Endometrial microvascular endothelial cells (primary cell): ENCODE results near the gene ANXA8. TPM values are rescaled to one million over a fixed set of nuclear protein-coding genes. Genes with fewer than 3 reads are reported as not detected.
"Not testable (repeated sequence)": the region's sequence is repeated elsewhere in the genome, so short reads cannot be mapped to it uniquely, and the experiment has no call there.

Source experiments
- in situ Hi-C: cut with HindIII; loops from 2 replicates; pipeline ENCODE4 v1.10.0; 2017; ENCODE audit warnings: low sequenced_read_pairs, low pct_unique_long_range_greater_than_20kb; ENCODE audit errors: inconsistent ontology term
- total RNA-seq: library from RNA; depleted of rRNA; stranded (reverse); fragments of >200 nt; gene quantifications from one replicate; pipeline ENCODE4 v1.2.3, GENCODE V29; 2015; ENCODE audit errors: inconsistent ontology term

The ANXA8 gene
- total RNA-seq, 1 donor from 2014 or later = not detected

DNA sequence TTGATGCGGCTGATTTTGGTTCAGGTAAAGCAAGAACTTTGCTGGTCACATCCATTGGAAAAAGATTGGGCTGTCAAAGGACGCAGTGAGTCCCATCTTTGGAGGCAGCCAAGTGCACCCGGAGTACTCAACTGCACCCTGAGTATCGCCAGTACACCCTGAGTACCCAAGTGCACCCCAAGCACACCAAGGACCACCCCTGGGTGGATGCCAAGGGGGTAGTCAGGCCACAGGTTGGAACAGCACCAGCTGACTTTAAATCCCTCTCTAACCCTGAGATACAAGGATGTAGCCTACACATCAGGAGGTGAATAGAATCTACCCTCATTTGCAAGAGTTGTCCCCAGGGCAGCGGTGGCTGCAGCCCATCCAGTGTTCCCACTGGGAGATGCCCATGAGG, 16.5 kb downstream of the ANXA8 start:
- in situ Hi-C loops = not testable (repeated sequence)

DNA sequence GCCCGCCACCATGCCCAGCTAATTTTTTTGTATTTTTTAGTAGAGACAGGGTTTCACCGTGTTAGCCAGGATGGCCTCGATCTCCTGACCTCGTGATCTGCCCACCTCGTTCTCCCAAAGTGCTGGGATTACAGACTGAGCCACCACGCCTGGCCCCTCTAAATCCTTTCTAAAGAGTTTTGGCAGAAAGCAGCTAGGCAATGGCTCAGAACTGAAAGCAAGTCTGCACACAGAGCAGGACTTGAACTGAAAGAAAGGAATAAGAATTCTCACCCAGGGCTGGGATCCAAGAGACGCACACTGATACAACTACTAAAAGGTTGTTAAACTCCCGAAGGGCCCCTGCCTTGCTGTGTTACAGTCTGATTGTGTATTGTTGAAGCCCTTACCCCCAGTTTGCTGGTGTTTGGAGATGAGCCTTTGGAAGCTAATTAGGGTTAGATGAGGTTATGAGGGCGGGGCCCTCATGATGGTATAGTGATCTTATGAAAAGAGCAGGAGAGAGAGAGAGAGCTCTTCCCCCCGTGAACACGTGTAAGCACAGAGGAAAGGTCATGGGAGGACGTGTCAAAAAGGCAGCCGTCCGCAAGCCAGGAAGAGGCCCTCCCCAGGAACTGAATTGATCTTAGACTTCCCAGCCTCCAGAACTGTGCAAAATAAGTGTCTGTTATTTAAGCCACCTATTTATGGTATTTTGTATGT, 18.5 kb downstream of the ANXA8 start:
- in situ Hi-C loops = not testable (repeated sequence)

DNA sequence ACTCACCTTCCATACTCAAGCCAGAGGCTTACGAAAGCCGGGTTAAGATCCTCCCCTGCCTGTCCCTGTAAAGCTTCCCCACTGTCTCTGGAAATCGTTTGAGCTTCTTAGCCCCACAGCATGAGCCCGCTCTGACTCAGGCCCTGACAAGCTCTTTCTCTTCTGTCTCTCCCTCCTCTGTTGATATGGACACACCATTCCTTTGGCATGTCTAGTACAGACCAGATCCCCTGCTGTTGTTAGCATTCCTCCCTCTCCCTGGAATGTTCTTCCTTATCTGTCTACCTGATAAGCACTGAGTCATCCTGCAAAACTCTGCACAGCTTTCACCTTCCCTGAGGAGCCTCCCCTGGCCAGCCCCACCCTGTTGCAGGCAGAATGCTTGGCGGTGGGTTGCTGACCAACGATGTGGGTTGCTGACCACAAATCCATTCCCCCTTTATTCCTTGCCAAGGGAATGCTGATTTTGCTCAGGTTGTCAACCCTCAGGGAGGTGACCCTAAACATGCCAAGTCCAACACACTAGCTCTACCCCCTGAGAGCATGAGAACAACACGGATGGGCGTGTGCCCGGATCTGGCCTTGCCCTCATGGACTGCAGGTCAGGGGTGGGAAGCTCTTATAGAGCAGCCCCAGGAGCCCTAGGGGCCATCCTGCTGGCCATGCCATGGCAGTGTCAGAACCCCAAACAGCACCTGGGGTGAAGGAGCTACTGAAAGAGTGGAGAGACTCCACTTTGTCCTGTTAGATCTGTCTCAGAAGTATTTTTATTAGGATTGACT, 21.1 kb downstream of the ANXA8 start:
- in situ Hi-C loops = not testable (repeated sequence)

DNA sequence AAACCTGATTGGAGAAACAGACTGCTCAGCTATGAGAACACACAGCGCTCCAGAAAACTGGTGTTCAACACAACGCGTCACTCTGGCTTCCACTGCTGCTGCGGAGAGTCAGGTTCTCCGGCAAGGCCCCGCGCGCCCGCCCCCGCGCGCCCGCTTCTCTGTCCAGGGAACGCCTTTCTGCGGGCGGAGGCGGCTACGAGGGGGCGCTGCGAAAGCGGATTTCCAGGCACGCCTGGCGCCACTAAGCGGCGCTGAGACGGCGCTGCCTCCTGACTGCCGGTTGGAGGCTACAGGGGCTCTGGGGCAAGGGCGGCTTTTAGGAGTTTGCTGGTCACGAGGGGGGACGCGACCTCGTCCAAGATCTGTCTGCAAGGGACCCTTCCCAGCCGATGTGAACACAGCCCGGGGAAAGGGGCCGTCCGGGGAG, 22.6 kb downstream of the ANXA8 start:
- in situ Hi-C loops = not testable (repeated sequence)

DNA sequence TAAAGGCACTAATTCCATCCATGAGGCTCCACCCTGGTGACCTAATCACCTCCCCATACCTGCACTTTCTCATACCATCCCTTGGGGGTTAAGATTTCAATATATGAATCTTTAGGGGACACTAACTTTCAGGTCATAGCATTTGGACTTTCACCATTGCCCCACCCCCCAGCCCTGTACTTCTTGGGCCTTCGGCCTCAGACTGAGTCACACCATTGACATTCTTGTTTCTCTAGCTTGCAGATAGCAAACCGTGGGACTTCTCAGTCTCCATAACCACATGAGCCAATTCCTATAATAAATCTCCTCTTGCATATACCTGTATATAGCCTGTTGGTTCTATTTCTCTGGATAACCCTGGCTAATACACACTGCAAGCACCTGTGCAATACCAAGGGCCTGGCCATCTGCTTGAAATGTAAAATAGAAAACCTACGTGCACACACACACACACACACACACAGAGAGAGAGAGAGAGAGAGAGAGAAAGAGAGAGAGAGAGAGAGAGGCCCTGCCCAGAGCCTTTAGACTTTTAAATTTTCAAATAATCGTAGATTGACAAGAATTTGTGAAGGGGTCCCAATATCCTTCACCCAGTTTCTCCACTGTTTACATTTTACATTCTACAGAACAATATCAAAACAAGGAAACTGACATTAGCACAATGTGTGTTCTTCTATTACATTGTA, 25.3 kb downstream of the ANXA8 start:
- in situ Hi-C loops = no loop called here

DNA sequence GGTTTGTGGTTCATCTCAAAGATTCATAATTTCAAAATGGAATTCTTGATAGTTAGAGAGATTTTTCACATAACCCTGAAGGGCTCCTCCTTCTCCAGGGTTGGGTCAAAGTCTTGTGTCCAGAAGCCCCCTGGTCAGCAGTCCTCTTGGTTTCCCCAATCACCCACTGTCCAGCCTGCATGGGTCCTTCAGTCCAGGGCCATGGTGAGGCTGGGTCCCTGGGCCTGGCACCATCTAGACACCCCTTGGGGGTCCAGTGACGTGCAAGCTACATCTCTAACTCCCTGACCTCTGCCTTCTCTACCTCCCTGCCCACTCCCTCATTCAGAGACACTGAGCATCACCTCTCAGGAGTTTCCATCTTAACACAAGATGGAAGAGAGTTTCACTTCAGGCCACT, 26.1 kb downstream of the ANXA8 start:
- in situ Hi-C loops = no loop called here

DNA sequence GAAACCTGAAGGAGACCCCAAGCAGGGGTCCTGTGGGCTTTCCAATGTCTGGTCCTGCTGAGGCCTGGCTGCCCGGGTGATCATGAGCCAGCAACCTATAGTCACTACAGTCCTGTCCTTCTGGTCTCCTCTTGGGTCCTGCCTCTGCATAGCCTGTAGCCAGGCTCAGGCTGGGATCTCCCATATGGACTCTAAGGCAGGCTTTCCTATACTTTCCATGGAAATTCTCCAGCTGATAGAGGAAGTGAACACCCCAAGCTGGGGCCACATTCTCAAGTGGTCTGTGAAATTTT, 26.4 kb downstream of the ANXA8 start:
- in situ Hi-C loops = no loop called here

DNA sequence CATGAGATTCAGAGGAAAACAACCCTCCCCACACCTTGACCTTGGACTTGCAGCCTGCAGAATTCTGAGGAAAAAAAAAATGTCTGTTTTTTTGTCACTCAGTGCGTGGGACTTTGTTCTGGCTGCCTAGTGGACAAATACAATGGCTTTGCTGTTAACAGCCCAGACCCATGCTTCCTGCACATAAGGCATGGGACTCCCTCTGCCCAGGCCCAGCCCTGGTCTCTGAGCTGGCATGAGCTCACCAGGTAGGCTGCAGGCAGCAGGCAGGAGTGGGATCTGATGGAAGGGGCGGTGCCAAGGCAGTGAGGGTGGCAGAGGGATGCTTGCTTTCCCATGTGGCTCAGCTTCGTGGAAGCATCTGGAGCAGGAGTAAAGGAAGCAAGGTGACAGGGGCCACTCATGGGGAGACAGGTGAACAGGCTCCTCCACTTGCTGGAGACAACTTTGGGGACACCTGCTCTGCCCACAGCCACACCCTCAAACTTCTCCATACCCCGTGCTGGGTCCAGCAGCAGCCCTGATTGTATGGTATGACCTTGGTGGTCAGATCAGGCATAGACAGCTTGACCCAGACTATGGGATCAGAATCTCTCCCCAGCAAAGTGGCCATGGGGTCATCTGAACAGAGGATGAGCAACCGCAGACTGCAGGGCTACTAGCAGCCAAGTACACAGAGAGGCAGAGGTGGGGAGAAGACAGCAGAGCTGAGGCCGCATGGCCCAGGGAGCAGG, 27.0 kb downstream of the ANXA8 start:
- in situ Hi-C loops = no loop called here

DNA sequence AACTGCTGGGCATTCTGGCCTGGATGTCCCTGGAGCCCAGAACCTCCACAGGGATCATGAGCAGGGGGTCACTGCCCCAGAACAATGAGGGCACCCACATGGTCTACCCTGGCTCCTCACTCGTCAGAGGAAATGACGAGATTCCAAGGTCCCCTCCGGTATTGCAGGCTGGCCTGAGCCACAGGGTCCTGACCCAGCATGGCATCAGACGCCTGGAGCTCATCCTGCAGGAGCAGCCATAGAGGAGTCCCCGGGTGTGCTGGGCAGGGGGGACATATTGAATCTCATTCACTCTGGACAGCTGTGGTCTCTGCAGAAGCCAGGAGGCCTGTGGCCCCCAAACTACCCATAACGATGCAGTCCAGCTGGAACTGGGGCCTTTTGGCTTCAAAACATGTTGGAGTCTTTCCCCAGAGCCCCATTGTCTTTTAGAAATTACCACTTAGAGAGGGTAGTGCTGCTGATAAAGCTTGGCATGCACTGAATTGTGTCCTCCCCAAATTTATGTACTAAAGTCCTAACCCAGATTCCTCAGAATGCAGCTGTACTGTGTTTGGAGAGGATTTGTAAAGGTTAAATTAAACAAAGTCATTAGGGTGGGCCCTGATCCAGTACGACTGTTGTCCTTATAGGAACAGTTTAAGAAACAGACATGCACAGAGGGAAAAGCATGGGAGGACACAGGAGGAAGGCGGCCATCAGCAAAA, 27.7 kb downstream of the ANXA8 start:
- in situ Hi-C loops = no loop called here

DNA sequence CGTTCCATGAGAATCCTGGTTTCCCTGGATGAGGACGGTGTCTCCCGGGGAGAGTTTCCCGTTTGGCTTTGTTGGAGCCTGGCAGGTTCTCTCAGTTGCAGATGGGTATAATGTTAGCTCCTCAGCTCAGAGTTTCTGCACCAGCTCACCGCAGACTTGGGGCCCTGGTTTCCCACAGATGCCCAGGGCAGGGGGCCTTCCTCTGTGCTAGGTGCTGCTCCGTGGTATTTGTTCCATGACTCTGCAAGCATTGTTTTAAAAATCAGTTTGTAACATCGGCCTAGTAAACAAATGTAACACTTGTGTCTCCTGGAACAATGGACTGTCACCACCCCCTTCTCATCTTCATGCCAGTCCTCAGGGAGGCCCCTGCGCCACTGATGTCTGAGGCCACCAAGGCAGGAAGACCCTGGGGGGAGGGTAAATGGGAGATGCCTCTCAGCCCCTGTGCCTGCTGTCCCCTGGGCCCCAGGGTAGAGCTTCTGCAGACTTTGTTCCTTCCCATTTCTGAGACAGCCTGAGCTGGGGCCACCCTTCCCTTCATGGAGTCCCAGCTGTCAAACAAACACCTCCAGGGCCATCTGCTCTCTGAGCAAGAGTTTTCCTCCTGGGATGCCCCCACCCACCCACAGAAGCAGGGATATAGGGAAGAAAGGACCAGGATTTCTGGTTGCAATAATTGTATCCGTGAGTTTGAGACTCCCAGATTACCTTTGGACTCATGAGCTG, 28.4 kb downstream of the ANXA8 start:
- in situ Hi-C loops = not testable (repeated sequence)

DNA sequence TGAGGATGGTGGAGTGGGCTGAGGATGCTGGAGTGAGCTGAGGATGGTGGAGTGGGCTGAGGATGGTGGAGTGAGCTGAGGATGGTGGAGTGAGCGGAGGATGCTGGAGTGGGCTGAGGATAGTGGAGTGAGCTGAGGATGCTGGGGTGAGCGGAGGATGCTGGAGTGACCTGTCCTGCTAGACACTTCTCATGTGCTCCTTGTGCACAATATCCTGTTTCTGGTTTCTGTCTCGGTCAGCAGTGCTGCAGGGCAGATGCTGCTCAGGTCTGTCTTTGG, 29.2 kb downstream of the ANXA8 start:
- in situ Hi-C loops = no loop called here

DNA sequence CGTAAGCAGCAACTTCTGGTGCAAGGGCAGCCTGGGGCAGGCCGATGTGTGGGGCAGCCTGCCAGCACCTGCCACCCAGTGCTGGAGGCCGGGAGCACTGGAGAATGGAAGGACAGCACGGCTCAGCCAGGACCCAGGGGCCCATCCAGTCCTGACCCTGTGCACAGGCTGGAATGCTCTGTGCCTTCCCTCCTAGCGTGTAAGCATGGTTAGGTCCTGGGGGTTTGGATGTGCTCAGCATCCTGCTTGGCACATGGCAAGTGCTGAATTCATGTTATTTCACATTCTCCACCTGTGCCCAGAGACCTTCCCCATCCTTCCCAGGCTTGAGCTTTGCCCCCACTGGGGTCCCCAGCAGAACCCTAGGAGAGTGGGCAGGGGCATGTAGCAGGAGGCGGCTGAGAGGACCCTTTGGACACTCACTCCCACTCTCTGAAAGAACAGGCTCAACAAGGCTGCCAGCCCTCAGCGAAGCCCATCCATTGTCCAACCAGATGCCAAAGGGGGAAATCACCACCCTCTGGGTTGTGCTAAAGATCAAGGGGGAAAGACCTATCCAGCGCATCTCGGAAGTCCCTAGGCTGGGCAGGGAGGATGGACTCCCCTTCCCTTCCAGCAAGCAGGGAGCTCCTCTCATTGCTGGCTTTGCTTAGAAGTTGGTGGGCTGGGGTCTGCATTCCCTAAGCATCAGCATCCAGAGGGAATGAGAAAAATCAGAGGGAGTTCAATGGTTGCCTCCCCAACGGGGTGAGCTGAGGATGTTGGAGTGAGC, 29.7 kb downstream of the ANXA8 start:
- in situ Hi-C loops = no loop called here

DNA sequence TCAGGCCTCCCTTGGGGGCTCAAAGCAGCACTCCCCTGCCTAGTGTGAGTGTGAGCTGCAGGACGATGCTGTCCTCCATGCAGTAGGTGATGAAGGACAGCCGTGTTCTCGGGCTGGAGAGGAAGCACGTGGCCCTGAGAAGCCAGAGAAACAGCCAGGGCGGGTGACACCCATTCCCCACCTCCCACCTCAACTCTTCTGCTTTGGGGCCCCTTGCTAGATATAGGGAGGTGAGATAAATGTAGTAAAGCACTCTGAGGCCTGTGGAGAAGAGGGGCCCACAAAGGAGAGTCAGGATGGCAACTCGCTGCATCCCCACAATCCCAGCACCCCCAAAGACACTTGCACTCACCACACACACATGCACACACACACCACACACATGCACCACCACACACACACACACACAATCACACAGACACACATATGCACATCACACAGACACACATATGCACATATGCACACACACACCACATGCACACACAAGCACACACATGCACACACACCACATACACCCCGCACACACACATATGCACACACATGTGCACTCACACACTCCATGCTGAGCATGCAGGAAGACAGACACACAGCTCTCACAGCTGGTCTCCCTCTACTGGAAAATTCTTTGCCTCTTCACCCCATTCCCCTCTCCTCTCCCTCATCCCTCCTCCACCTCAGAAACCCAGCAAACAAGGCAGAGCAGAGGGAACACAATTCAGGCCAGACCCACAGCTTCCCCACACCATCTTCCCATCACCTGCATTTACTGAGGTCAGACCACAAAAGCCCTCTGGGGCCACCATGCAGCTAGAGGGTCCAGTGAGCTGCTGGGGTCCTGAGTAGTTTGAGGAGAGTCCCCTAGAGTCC, 30.5 kb downstream of the ANXA8 start:
- in situ Hi-C loops = no loop called here

DNA sequence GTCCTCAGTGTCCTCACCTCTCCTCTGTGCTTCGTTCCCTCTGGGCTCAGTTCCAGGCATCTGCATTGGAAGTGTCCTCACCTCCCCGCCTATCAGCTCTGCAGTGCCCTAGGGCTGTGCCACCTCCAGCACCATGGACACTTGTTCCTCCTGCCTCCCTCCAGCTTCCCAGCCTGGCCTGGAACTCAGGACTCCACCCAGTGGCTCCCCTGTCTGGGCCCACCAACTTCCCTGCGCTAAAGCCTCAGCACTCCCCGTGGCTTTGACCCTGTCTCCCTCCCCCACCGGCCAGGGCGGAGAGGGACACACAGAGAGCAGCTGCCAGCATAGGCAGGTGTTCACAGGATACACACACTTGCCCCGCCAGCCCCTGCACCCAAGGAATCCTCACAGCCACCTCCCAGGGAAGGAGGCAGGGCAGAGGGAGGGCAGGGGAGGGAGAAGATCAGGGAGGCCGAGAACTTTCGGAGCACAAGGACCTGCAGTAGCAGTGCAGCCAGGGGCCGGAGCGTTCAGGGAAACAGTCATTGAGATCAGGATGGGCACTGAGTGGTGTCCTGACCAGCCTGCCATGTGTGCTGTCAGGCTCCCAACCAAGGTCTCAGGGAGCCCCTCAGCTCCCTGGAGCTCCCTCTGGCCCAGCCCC, 31.3 kb downstream of the ANXA8 start:
- in situ Hi-C loops = no loop called here

DNA sequence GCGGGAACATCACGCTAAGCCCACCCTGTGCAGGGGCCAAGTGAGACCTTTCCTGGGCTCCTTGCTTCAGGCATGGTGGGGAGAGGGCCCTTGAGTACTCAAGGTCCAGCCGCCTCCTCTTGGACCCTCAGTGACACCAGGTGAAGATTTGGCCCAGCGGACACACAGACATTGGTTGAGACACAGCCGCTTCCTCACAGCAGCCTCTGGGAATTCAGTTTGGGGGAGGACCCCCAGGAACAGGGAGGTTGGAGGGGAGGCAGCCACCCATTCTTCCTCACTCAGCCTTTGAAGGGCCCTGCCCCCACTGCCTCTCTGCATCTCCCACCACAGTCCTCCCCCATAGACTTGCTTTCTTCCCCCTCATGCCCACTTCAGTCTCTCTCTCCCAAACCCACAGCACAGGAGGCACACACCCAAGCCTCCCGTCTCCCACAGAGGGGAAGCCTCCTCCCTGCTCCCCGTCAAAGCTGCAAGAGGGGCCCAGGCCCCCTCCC, 31.9 kb downstream of the ANXA8 start:
- in situ Hi-C loops = no loop called here

DNA sequence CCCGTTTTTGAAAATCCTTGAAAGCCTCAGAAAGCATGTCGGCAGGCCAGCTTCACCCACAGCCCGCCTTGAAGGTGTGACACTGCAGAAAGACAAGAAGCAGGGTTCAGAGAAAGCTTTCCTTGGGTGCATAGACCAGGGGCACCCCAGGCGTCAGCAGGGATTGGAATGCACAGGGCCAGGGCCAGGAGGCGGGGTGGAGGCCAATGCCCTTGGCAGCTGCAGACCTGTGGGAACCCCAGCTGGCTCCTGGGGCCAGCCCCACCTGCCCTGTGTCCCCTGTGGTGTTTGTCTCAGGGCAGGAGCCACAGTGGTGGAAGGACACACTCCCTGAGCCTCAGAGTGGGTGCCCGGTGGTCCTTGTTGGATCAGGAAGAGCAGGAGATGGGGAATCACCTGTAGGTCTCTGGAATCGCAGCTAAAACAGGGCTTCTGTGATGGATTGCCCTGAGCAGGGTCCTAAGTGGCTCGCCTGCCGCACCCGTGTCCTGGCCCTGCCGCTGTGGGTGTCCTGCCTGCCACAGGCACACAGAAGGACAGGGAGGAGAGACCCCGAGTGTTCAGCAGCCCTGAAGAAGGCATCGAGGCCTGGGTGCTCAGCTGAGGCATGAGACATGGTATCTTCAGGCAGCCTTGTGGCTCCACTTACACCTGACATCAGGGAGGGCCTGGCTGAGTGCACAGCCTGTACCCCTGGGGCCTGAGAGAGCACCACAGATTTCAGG, 32.5 kb downstream of the ANXA8 start:
- in situ Hi-C loops = no loop called here
